Stimulated activated CD4-positive, alpha-beta T cell treated with anti-CD3 and anti-CD28 coated beads, Interleukin-15, amount 100 ng/mL, for 24 hours (primary cell): Measurements from ENCODE around the gene CDH26.
"Not testable (repeated sequence)": the region's sequence is repeated elsewhere in the genome, so short reads cannot be mapped to it uniquely, and the experiment has no call there.

ENCODE experiments used
- DNase-seq: peaks from one replicate; pipeline ENCODE4 v3.0.0-alpha.2; 2020

CDH26 gene

DNA sequence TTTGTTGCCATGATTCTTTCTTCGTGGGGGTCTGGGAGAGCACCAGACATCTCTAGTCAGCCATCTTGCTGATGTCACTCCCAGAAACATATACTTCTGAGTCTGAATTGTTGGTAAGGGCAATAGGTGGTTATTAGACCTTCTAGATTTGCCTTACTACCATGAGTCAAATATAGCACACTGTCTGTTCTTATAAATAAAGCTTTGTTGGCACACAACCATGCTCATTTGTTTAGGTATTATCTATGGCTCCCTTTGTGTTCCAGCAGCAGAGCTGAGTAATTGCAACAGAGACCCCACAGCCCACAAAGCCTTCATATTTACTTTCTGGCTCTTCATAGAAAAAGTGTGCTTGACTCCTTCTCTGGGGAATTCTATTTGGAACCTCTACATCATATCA is 62.9 kb downstream of the CDH26 start:
- DNase-seq, result no peak

DNA sequence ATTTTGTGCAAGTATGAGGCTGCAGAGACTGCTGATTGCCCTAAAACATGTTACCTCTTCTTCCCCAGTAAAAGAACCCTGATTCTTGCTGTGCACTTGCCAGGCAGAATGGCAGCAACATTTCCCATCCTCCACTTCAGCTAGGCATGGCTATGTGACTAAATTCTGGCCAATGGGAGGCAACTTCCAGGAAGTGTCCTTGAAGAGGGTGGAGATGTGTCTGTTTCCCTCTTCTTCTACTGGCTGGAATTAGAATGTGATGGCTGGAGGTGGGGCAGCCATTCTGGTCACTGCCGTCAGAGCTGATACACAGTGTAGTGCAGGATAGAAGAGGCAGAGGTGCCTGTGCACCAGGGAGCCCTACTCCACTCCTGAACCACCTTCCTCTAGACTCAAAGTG is 64.6 kb downstream of the CDH26 start:
- no peak for DNase-seq

DNA sequence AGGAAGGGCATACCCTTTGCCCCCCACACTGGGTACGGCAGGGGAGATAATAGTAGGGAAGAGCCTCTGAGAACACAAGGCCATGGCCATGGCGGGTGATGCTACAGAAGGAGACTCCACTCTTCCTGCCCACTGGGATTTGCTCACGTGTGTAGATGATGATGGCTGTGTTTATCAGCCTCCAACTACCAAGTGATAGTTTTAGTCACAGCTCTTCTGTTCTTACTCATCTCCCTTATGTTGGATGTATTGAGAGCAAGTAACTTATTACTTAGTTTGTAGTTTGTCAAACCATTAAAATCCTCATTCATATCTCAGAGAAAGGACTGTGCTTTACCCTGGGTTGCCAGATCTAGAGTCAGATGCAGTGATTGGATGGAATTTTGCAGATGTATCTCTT is 66.0 kb downstream of the CDH26 start:
- no peak for DNase-seq

DNA sequence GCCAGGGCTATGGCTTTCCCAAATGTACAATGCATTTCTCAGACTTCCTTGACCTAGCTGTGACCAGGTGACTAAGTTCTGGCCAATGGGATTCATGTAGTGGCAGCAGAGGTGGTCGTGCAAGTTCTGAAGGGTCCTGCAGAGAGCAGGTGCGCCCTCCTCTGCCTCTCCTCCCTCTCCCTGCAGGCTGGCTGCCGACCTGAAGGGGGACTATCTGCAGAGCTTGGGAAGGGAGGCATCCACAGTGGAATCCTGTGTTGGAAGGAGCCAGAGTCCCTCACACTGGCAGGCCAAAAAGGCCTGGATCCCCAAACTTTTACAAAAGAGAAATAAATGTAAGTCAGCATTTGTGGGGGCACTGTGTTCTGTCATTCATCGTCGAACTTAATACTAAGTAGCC is 66.6 kb downstream of the CDH26 start:
- DNase-seq, result no peak

DNA sequence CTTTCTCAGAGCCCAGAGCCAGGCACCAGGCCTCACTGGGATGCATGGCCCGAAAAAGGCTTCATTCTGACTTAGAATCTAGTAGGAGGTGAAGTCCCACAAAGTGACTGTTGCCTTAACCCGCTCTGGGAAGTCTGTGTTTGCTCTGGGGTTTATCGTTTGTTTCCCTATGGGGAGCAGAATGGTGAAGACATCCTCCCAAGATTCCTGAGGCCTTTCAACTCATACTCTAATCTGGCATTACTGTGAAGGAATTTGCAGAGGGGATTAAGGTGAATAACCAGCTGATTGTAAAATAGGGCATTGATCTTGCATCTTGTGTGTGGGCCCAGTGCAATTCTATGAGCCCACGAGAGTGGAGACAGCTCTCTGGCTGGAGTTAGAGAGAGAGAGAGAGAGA is 67.8 kb downstream of the CDH26 start:
- no peak for DNase-seq

DNA sequence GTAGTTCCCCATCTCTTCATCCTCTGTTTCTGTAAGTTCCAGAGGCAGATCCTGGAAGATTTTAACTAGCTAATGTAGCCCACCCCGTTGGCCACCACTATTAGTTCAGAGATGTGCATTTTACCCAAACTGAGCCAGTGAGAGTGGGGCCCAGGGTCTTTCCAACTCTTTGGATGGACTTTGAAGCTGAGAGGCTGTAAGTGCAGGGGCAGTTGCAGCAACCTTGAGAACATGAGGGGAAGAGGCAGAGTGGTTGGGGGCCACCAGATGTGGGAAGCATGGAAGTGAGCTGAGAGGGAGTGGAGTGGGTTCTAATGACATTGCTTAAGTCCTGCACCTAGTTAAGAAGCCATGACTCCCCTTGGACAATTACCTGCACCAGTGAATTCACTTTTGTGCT is 72.2 kb downstream of the CDH26 start:
- DNase-seq, result no peak

DNA sequence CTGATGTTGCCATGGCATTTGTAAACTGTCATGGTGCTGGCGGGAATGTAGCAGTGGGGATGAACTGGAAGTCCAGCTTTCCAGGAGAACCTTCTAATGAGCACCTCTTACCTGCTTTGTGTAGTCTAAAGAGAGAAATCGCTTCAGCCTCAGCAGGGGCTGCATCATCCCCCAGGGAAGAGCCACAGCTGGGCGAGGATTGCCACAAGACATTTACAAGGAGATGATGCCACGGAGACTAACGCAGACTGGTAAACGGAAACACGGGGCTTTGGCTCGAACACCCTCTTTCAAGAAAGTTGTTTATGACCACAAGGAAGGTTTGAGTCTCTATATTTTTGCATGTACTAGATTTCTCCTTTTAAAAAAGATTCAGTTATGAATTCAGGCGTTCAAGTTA is 72.9 kb downstream of the CDH26 start:
- no peak for DNase-seq

DNA sequence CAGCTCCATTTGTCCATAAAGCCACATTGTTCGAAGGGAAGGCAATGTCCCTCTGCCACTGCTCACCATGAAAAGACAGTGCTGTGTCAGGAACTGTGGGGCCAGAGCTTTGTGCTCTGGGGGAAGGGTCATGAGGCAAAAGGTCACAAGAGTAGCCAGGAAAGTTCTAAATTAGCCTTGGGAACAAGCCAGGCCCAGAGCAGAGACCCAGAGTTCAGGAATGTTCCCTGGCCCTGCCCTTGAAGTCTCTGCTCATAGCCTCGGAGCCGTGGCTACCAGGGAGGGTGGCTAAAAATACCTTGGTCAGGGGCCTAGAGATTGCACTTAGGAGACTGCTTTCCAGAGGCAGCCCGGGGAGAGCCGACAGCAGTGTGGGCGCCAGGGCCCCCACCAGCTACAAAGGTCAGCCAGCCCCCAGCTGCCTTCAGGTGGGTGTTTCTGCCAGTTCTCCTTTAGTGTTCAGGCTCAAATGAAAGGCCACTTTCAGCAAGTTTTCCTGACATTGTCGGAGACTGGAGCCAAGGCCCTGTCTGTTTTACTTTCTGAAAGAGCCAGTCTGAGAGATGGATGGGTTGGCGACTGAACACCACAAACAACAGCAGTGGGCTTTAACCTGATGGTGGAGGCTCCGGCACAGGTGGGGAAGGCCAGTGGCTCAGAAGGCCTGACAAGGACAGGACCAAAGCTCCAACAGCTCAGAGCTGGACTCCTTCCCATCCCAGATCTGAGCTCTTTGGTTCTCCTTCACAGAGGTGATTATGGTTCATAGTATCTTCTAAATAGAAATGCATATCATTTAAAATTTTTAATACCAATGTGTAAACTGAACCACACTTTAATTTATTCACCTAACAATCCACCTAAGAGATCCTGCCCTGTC is 76.2 kb downstream of the CDH26 start:
- DNase-seq, result no peak

DNA sequence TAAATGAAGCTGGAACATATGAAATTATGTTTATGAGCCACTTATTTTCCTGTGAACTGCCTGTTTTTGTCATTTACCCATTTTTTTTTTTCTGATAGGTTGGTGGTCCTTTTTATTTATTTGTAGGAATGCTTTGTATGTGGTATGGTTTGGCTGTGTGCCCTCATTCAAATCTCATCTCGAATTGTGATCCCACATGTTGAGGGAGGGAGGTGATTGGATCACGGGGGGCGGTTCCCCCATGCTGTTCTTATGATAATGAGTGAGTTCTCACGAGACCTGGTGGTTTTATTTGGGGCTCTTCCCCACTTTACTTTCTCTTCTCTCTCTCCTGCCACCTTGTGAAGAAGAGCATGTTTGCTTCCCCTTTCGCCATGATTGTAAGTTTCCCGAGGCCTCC is 77.3 kb downstream of the CDH26 start:
- no peak for DNase-seq

DNA sequence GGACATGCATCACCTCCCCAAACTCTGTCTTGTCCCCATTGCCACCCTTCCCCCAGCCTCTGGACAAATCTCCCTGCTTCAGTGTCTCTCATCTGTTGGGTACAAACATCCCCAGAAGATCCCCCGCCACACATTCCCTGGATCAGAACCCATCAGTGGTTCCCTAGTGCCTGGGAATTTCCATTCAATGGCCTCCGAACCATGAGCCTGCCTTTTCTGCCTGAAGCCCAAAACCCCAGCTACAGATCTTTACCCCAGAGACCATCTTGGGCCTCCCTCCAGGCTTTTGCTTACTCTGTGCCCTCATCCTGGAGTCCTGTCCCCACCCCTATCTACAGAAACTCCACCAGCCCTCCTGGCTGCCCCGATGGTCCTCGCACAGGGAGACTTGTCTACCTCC is 78.1 kb downstream of the CDH26 start:
- no peak for DNase-seq

DNA sequence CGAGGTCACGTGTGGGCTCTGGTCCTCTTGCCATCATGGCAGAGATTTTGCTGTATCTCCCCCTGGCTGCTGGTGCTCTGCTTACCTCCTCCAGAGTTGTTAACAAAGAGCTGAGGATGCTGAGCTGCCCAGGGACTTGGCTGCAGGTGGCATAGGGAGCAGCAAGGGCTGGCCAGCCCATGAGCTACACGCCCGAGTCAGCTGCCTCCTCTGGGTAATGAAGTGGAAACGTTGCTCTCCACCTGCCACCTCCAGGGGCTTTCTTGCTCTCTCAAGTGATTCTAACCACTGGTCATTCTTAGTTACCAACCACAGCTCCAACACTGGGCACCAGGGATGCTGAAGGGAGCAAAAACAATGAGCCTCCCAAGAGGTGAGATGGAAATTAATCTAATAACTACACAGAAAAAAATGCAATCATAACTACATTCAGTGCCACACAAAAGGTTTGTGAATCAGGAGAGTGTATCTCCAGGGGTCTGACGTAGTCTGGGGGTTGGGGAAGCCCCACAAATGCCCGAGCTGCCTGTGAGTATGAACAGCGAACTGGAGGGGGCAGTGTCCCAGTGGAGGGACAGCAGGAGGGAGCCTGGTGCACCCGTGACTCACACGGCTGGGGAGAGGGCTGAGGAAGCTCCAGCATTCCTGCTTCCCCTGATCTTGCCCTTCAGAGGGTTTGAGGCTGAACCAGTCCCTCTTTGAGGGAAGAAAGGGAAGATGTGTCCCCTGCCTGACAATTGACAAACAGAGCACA is 78.7 kb downstream of the CDH26 start:
- no peak for DNase-seq

DNA sequence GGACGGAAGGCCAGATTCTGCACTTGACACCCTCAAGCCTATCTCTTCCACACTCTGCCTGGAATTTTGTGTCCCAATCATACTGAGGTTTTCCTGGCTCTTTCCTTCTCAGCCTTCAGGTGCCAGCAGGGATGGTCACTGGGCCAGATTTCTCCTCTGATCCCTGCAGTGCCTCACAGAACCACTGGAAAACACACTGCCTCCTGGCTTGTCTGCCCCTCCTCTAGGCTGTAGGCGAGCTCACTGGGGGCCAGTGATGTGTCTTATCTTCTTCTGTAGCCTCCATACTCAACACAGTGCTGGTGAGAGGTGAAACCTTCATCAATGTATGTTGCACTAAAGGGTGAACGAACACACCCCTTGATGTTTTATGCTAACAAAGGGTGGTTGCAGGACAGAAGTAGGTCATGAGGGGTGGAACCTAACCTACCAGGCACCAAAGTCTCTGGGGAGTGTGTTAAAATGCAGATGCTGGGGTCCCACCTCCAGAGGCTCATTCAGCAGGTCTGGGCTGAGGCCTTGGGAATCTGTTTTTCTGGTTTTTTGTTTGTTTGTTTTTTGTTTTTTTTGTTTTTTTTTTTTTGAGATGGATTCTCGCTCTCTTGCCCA is 80.3 kb downstream of the CDH26 start:
- no peak for DNase-seq

DNA sequence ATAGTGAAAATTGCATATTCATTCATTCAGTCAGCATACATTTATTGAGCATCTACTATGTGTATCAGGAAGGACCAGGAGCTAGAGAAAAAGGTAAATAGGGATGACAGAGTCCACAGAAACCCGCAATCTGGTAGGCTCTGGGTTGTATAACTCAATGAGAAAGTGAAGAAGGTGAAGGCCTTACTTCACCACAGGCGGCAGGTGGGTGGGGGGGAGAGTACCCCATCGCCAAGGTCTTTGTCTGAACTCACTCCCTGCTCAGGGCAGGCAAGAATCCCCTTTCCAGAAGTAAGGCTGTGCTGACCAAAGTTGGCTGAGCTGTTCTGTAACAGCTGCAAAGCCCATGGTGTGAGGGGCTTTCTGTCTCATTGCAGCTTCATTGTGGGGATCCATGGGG is 81.3 kb downstream of the CDH26 start:
- no peak for DNase-seq

DNA sequence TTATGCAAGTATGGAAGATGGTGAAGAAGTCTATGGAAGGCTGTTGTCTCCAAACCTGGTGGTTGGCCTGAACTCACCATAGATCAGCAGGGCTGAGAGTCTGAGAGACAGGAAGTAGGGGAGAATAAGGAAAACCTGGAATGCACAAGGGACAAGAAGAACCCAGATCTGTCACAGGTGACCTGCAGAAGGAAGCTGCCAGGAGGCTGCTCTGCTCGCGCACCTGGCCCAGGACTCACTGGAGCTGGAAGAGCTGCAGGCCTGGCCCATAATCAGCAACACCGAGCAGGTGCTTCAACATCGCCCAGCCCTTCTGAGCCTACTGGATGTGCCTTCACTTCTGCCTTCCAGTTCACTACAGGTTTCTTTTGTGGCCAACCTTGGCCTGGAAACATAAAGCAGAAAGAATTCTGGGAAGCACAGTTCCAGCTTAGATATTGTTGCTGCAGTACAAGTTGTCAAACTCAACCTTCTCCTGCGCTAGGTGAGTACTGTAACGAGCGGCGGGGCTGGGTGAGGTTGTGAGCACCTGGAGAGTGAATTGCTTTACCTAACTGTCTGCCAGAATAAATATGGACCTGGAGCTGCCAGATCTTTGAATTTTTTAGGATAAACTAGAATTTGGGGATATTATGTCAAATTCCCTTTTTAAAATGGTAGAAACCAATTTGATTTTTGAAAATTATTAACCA is 82.4 kb downstream of the CDH26 start:
- DNase-seq, result no peak

DNA sequence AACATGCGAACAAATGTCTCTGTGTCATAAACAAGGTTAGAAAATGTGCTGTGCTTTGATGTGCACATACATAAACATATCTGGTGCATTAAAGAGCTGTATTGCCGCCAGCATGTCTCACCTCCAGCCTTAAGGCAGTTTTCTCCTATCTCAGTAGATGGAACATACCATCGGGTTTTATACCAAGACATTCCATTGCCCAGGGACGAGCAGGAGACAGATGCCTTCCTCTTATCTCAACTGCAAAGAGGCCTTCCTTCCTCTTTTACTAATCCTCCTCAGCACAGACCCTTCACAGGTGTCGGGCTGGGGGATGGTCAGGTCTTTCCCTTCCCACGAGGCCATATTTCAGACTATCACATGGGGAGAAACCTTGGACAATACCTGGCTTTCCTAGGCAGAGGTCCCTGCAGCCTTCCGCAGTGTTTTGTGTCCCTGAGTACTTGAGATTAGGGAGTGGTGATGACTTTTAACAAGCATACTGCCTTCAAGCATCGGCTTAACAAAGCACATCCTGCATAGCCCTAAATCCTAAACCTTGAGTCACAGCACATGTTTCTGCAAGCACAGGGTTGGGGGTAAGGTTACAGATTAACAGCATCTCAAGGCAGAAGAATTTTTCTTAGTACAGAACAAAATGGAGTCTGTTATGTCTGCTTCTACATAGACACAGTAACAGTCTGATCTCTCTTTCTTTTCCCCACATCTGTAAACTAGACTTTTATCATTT is 83.4 kb downstream of the CDH26 start:
- DNase-seq, result not testable (repeated sequence)

DNA sequence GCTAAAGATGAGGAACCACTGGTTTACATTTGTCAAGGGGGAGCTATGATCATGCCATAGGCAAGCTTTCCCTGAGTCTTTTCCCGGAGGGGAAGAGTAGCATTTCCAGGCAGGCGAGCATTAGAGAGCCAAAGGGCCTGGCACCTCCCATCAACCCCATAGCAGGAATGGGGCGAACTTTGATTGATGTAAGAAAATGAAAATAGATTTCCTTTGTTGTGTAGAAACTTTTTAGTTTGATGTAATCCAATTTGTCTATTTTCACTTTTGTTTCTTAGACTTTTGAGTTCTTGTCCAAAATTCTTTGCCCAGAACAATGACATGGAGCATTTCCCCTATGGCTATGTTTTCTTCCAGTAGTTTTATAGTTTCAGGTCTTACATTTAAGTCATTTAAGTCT is 85.2 kb downstream of the CDH26 start:
- no peak for DNase-seq

DNA sequence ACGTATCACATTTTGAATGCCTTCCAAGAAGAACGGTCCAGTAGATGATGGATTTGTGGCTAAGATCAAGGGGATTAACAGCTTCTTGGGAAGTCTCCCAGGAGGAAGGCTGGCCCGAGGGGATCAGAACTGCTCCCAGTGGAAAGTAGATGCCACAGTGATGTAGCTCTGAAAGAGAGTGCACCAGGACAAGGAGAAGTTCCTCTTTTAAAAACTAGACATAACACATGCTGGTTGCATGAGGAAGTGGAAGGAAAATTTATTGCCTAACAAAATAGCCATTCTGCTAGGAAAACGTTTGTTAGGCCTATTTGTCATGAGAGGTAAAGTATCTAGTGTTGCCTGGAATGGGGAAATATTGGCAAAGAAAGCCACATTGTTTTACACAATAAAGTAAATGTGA is 87.8 kb downstream of the CDH26 start:
- no peak for DNase-seq

DNA sequence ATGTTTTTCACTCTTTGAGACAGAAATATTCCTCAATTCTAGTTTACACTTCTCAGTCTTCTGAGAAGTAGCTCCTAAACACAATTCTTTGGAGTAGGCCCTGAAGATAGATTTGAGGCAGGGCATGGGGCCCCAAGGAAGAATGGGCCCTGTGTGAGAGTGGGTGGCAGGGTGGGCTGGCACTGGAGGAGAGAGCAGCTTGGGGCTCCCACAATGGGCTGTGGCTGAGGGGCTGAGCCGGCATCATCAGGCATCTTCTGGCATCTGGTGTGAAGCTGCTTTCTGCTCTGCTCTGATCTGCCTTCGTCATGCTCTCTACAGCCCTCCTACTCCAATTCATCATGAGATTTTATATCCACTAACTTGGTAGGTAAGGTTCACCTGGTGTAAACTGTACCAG is 88.2 kb downstream of the CDH26 start:
- no peak for DNase-seq

DNA sequence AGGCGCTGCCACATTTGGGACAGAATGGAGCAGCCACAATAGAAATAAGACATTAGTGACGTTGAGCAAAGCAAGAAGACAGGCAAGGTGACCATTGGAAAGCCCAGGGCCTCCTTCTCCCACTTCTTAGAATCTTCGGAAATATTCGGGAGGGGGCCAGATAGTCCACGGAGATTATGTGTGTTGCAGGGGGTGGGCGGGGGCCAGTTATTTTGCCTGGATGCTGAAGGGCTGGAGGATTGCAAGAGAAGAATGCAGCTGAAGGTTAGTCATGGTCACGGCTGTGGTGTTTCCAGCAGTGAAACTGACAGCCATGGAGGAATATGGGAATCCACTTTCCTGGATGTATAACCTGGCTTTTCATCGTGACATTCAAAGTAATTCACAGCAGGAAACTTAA is 88.6 kb downstream of the CDH26 start:
- DNase-seq, result no peak

DNA sequence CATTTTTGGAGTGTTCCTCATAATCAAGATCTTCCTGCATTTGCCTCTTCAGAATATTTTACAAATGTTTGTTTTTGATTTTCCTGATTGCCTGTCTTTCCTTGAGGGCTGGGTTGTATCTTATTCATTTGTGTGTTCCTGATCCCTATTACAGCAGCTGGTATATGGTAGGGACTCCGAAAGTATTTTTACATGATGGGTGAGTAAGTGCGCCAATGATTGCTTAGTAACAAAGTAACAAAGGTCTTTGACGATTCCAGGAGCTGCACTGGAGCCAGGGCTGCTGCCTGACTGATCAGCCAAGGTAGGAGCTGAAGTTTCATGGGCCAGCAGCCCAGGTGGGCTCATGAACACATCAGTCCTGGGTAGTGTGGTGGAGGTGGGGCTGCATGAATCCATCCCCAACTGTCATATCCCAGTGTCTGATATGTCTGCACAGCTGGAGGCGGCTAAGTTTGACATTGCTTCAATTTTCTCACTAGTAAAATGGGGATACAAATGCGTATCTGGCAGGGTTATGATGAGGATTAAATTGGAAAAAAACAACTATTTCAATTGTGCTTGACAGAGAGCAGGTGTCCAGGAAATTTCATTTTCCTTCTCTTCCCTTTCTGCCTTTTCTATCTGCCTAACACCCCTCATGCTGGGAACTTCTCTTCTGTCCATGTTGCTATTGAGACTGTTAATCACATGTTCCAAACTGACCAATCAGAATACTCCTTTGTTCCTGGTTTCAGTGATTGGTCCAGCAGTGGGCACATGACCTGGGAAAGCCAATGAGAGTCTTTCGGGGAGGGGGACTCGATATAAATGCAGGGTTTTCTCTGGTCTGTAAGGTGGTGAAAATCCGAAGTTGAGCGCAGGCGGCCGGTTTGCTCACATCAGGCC is 90.7 kb downstream of the CDH26 start:
- DNase-seq, result no peak

DNA sequence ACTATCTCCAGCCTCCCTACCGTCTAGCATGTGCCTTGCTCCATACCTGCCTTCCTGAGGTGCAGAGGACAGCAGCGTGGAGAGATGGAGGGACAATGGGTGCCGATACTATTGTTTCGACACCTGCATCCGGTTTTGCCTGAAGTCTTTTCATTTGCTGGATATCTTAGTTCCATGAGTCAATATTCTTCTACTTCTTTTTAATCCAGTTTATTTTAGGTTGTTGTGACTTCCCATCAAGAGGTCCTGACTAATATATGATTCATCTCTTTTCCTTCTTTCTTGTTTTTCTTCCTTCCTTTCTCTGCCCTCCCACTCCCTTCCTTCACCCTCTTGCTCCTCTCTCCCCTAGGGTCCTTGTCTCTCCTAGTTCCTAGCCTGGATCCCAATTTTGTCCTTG is 91.4 kb downstream of the CDH26 start:
- DNase-seq, result no peak
